ENCODE measurements around the gene LRP11. TPM values are rescaled to one million over a fixed set of nuclear protein-coding genes. Genes with fewer than 3 reads are reported as not detected.

The LRP11 gene
- total and polyA plus RNA-seq, 2 of the 13 experiments (the other 11 are each of a cell fraction or from before 2014, with no cell fraction given): 32.4 to 48.9 TPM

DNA sequence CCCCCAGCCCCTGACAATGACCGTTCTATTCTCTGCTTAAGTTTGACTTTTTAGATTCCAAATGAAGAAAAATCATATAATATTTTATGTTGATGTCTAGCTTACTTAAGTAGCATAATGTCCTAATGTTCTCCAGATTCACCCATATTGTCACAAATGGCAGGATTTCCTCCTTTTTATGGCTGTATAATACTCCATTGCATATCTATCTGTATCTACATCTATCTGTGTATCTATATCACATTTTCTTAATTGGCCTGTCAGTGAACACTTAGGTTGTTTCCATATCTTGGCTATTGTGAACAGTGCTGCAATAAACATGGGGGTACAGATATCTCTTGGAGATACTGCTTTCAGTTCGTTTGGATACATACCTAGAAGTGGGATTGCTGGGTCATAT lies 7.0 kb upstream of the LRP11 start (continued):
- no peak for TF ChIP-seq CBX2 (IDR thresholded peaks at IDR 0.05; ENCODE audit: low read depth, low read length)
- TF ChIP-seq CBX2 (CRISPR knock-in tag; IDR thresholded peaks at IDR 0.05; ENCODE audit: low read depth): no peak
- TF ChIP-seq IKZF1 (IDR thresholded peaks at IDR 0.05): no peak
- no peak for TF ChIP-seq HNRNPK (IDR thresholded peaks at IDR 0.05; ENCODE audit: low read depth, low read length, poor library complexity, severe bottlenecking)
- TF ChIP-seq GATAD1 (CRISPR knock-in tag; IDR thresholded peaks at IDR 0.05): no peak
- no peak for TF ChIP-seq ZNF30 (CRISPR knock-in tag; IDR thresholded peaks at IDR 0.05)
- no peak for TF ChIP-seq ZNF333 (CRISPR knock-in tag; IDR thresholded peaks at IDR 0.05; ENCODE audit: borderline replicate concordance)

GRCh38 chr6:149869275-149869892 lies 5.2 kb upstream of the LRP11 start:
- BruUV-seq (replicated peaks): no TSS peak
- no peak for FAIRE-seq
- in situ Hi-C loops (cut with HindIII; ENCODE audit: extremely low pct_ligation_motif_present, low pct_unique_long_range_greater_than_20kb) (no loop called here), intact Hi-C loops (cut with micrococcal nuclease; ENCODE audit: unreplicated experiment) (no loop called here)
- Histone ChIP-seq H3K4me3 (replicated peaks in 1 of 3; ENCODE audit: insufficient read depth in 1 of 3, low read depth in 2 of 3, low read length in 3 of 3) (no peak overlapping the region), H3K9ac (ENCODE audit: insufficient read depth, low read depth, low read length) (no peak overlapping the region), H3K4me1 (ENCODE audit: insufficient read depth, low read length) (peaks cover 26% of the 10 kb centered on the region), H3K27ac (ENCODE audit: extremely low read length, insufficient read depth, low read length) (no peak overlapping the region), H2AFZ (ENCODE audit: low read length) (no peak overlapping the region), H3K36me3 (replicated peaks in 1 of 2; ENCODE audit: control insufficient read depth in 1 of 2, insufficient read depth in 2 of 2, low read length in 2 of 2) (no peaks in the 10 kb centered on the region), H3K9me3 (ENCODE audit: low read length) (no peaks in the 10 kb centered on the region), H3K79me2 (ENCODE audit: insufficient read depth, low read length) (no peaks in the 10 kb centered on the region), H3K27me3 (ENCODE audit: control insufficient read depth in 1 of 2, insufficient read depth in 2 of 2, low read length in 2 of 2) (no peaks in the 10 kb centered on the region; a peak in 1 of 5 replicates), H4K20me1 (ENCODE audit: insufficient read depth, low read length) (no peaks in the 10 kb centered on the region), H3K4me2 (ENCODE audit: low read depth, low read length) (no peak overlapping the region)
- TF ChIP-seq, protein P1, sequence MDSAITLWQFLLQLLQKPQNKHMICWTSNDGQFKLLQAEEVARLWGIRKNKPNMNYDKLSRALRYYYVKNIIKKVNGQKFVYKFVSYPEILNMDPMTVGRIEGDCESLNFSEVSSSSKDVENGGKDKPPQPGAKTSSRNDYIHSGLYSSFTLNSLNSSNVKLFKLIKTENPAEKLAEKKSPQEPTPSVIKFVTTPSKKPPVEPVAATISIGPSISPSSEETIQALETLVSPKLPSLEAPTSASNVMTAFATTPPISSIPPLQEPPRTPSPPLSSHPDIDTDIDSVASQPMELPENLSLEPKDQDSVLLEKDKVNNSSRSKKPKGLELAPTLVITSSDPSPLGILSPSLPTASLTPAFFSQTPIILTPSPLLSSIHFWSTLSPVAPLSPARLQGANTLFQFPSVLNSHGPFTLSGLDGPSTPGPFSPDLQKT (CRISPR knock-in tag; IDR thresholded peaks at IDR 0.05; ENCODE audit: borderline replicate concordance): no peak
- TF ChIP-seq GLI4 (CRISPR knock-in tag; IDR thresholded peaks at IDR 0.05; ENCODE audit: borderline replicate concordance) (no peak), EZH2 (conservative IDR thresholded peaks at IDR 0.05; ENCODE audit: low read depth, low read length) (no peak), CCDC6 (CRISPR knock-in tag; IDR thresholded peaks at IDR 0.05) (no peak), MTA1 (CRISPR knock-in tag; IDR thresholded peaks at IDR 0.05; ENCODE audit: borderline replicate concordance) (no peak), HOXA9 (CRISPR knock-in tag; IDR thresholded peaks at IDR 0.05; ENCODE audit: borderline replicate concordance) (no peak), ZKSCAN5 (CRISPR knock-in tag; IDR thresholded peaks at IDR 0.05) (no peak), HDAC6 (IDR thresholded peaks at IDR 0.05; ENCODE audit: low read depth, low read length) (no peak), ZNF784 (CRISPR knock-in tag; IDR thresholded peaks at IDR 0.05; ENCODE audit: borderline replicate concordance) (no peak), ZBTB20 (CRISPR knock-in tag; IDR thresholded peaks at IDR 0.05; ENCODE audit: borderline replicate concordance, low read depth) (no peak), NCOA5 (CRISPR knock-in tag; IDR thresholded peaks at IDR 0.05) (no peak)
- TF ChIP-seq, protein P2, sequence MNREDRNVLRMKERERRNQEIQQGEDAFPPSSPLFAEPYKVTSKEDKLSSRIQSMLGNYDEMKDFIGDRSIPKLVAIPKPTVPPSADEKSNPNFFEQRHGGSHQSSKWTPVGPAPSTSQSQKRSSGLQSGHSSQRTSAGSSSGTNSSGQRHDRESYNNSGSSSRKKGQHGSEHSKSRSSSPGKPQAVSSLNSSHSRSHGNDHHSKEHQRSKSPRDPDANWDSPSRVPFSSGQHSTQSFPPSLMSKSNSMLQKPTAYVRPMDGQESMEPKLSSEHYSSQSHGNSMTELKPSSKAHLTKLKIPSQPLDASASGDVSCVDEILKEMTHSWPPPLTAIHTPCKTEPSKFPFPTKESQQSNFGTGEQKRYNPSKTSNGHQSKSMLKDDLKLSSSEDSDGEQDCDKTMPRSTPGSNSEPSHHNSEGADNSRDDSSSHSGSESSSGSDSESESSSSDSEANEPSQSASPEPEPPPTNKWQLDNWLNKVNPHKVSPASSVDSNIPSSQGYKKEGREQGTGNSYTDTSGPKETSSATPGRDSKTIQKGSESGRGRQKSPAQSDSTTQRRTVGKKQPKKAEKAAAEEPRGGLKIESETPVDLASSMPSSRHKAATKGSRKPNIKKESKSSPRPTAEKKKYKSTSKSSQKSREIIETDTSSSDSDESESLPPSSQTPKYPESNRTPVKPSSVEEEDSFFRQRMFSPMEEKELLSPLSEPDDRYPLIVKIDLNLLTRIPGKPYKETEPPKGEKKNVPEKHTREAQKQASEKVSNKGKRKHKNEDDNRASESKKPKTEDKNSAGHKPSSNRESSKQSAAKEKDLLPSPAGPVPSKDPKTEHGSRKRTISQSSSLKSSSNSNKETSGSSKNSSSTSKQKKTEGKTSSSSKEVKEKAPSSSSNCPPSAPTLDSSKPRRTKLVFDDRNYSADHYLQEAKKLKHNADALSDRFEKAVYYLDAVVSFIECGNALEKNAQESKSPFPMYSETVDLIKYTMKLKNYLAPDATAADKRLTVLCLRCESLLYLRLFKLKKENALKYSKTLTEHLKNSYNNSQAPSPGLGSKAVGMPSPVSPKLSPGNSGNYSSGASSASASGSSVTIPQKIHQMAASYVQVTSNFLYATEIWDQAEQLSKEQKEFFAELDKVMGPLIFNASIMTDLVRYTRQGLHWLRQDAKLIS (CRISPR knock-in tag; IDR thresholded peaks at IDR 0.05): no peak
- WGBS (ENCODE audit: low lambda C conversion rate): 50% methylated on average over 10 of the region's 10 CpGs
- no peak for DNase-seq (ENCODE audit: low spot score)
- no peak for ATAC-seq
- ChIA-PET POLR2A (no interaction called here), CTCF (ENCODE audit: low intra/inter-chr PET ratio, low total read pairs) (no interaction called here)
